Activated effector memory CD4-positive, alpha-beta T cell treated with Interleukin-2 at 50 U/mL for 16 hours (primary cell): Measurements from ENCODE around the gene ZSCAN26.
A peak's percentile ranks its signal among the peaks of the same experiment; 100 is the strongest.

Experiments
- DNase-seq: peaks from one replicate; pipeline ENCODE4 v3.0.0-alpha.2; 2020

ZSCAN26 gene

DNA sequence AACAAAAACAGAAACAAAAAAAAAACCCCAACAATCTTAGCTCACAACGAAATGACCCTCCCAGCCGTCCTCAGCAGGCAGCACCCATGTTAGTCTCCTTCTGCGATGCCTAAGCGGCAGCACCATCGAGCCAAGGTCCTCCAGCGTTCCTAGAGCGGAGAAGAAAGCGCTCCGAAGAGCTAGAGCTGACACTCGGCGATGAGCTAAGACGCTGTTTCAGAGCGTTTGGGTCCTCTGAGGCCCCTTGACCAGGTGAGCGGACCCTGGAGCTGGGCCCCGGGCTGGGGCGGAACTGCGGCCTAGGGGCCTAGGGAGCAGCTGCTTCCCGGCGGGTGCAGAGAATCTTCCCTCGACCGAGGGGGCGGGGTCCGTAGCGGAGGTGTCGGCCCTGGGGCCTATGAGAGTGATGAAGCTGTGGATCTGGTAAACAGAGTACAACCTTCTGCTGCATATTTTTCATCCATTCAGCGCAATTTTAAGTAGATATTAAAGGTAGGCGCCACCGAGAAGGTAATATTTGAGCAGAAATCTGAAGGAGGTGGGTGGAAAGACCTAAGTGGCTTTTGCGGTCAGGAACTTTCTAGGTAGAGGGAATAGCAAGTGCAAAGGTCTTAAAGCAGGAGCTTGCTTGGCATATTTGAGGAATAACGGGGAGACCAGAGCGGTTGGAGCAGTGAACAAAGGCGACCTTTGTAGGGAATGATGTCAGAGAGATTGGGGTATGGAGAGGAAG is at the start of gene ZSCAN26:
Gene ZSCAN26, plus strand, starts transcription at position 182 of the 733 bp plus-strand sequence. CDS start 4,777 bp downstream, outside the sequence.
- DNase-seq = peak; percentile 85

DNA sequence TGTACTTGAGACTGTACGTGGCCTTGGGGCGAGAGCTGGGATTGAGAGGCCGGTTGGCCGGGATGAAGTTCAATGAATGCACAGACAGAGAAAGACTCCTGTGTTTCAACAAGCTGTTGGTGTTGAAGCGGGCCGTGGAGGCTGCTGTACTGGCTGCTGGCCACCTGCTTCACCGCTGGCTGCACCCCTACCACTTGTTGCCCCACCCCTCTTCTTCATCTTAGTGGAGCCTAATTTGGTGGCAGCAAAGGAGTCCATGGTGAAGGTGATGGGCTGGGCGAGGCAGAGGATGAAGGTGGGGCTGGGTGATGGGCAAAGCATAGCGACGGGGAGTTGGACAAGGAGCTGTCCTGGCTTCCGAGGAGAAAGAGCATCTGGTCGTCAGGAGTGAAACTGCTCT is 49.1 kb upstream of the ZSCAN26 start:
- no peak for DNase-seq

DNA sequence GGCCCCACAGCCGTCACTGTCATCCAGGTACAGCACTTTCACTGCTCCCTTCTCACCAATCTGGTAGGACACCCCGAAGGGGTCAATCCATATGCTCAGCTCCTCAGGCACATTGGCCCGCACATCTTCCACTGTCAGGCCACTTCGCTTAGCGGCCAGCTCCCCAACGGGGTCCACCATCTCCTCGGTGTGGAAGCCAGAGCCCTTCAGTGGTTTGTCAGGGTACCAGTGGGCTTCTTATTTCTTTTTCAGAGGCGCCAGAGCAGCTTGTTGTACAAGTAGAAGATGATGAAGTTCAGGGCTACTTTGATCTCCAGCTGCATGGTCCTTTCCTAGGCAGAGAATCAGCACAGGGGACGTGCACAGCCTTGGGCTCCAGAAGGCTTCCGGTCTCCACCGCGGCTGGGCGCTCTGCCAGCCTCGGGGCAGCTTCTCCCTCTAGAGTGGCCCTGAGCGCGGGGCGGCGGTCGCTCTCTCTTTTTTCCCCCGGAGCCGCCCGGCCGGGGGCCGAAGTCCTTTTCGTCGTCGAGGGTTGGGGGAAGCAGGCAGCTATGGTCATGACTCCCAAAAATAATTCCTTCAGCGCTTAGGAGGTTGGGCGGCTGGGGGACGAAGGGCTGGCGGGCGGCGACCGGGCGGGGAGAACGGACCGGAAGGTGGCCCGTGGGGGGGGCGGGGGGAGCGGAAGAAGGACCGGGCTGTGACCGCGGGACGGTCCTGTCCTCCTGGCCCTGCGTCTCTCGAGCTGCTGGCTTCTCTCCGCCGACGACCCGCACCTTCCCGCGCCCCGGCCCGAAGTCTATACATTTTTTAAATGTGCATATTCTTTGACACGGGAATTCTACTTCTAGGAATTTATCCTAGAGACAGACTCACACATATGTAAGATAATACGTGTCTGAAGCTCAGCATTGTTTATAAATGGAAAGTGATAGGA is 48.4 kb upstream of the ZSCAN26 start:
- no peak for DNase-seq

DNA sequence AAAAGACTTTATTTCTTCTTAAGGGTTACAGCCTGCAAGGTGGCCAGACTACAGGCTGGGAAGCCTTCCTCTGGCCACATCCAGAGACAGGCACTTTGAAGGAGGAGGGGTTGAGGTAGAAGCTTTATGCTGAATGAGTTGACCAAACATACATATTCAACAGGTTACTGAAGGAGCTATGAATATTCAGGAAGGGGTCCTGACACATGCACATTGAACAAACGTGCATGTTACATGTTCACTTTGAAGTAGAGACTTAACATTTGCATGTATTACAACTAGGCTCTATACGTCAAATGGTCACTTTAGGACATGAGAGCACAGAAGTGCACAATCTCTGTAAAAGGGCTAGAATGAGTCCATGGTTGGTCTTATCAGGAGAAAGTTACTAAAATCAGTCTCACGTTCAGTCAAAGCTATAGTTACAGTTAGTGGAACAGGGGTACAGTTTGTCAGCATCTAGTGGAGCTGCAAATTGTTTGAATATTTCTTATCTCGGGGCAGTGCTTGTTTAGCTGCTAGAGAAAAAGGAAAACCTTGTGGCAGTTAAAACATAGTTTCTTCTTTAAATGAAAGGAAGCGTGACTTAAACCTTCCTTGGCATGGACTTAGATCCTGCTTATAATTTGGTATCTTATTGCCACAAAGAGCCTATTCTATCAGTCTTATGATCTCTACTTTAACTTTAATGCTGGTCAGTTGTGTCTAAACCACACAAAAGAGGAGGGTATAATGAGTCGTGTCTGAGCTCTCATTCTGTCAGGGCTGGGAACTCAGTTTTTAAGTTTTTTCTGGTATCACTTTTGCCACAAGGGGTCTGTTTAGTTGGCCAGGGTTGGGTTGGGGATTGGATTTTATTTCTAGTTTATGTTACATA is 46.4 kb upstream of the ZSCAN26 start:
- no peak for DNase-seq

DNA sequence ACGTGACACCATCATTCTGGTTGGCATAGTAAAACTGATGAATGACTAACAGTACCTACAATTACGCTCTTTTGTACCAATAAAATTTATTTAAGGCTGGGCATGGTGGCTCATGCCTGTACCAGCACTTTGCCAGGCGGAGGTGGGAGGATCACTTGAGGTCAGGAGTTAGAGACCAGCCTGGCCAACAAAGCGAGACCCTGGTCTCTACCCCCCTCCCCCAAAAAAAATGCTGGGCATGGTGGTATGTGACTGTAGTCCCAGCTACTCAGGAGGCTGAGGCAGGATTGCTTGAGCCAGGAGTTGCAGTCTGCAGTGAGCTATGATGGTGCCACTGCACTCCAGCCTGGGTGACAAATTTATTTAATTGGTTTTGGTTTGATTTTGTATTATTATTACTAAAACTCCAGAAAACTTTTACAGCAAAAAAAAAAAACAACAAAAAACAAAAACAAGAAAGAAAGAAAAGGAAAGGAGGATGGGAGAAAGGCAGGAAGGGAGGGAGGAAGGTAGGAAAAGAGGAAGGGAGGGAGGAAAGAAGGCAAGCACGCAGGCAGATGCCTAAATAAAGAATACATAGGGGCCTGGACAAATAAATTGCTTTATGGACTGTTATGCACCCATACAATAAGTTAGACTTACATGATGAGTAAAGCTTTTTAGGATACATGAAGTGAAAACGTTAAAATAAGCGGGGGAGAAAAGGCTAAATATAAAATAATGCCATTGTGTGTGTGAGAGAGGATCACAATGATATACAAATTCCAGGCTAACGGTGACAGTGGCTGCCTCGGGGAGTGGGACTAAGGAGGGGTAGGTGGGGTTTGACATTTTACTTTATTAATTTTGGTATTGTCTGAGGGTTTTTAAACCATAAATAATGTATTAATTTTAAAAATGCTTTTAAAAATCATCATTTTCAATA is 42.5 kb upstream of the ZSCAN26 start:
- no peak for DNase-seq

DNA sequence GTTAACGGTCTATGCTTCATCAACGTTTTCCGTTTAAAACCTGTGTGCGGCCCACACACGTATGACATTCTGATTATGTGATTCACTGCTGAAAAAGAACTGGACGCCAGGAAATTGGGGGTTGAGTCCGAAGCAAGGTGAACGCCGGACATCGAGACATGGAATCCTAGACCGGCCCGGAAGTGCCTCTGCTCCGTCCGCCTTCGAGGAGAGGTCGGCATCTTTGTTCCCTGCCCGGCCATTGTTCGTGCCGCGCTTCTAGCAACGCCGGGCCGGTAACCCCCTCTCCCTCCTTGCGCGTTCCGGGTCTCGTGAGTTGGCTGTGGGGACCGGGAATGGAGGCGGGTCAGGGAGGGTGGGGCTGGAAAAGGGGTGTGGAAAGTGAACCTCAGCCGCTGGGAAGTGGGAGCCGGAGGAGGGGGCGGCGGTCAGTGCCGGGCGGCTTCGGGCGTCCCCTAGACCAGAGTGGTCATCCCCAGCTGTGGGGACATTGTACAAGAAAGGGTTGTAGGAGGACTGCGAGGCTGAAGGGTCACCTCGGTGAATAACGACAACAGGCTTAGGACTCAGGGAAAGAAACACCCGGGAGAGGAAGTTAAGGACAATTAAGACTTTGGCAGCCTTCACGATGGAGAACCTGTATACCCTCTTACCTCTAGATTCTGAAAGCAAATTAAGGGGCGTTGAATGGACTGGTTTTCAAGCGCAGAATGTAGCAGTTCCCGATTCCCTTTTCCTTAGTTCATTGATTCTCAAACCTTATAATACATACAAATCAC is 41.7 kb upstream of the ZSCAN26 start, which contains the start of gene ZSCAN9:
Gene ZSCAN9, plus strand, starts transcription at position 220 of the 779 bp plus-strand sequence. CDS start 1,810 bp downstream, outside the sequence.
- no peak for DNase-seq

DNA sequence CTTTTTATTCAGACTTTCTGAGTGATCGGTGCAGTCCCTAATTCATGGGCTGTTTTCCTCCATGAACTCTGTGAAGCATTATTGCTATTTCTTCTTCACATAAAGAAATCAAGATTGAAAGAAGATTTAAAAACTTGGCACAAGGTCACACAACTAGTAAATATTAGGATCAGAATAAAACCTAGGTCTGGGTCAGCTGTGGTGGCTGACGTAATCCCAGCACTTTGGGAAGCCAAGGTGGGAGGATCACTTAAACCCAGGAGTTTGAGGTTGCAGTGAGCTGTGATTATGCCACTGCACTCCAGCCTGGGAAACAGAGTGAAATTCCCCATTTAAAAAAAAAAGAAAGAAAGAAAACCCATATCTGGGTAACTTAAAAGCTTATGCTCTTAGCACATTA is 40.5 kb upstream of the ZSCAN26 start:
- DNase-seq = no peak

DNA sequence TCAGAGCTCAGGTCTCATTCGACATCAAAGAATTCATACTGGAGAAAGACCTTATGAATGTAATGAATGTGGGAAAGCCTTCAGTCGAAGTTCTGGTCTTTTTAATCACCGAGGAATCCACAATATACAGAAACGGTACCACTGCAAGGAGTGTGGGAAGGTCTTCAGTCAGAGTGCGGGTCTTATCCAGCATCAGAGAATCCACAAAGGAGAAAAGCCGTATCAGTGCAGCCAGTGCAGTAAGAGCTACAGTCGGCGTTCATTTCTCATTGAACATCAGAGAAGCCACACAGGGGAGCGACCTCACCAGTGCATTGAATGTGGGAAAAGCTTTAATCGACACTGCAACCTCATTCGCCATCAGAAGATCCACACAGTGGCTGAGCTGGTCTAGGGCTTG is 34.2 kb upstream of the ZSCAN26 start:
- no peak for DNase-seq

DNA sequence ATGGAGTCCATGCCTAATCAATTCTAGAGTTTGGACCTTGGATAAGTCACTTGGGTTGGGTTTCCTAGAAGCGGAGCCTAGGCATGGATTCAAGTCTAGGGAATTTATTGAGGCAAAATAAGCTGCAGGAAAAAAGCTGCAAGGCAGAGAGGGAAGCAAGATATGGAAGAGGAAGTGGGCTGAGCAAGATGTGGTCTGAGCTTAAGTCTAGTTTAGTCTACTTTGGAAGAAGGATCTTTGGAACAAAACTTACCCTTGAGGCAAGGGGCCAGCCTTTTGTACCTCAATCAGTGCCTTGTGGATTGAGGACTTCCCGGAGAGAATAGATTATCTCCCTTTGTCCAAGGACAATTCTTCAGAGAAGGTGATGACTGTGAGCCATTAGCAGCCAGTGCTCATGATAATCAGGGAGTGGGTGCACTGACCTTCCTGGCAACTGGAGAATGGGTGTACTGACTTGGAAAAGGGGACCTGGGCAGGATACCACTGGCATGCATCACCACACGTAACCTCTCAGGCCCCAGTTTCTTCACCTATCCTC is 31.0 kb upstream of the ZSCAN26 start:
- DNase-seq = no peak

DNA sequence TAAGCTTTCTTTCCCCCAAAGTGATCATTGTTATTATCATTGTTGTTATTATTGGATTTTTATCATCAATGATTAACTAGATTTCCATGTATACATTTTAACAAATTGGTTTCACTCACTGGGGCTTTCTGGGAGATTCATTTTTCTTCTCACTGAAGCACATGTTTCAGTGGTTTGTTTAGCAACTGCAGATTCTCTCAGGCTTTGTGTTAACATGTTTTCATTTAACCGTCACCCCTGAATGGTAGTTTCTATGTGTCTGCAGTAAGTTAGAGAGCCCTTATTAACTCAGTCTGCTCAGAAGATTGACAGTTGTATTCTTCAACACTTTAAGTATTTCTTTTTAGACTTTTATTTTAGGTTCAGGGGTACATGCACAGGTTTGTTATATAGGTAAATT is 27.3 kb upstream of the ZSCAN26 start:
- DNase-seq = no peak

DNA sequence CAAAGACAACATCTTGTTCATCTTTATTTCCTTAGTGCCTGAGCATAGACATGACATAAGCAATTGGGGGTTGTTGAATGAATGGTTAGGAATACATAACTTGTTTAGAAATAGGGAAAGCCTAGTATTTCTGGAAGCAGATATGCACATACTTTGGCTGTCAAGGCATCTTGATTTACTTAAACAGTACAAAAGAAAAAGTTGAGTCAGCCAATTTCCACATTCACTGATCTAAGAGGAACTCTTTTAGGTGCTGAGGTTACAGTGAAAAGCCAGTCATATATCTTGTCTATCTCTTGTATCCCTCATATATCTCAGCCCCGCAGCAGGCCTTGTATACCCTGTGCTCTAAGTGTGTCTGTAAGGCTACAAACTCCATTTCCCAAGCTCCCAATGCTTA is 26.5 kb upstream of the ZSCAN26 start:
- no peak for DNase-seq

DNA sequence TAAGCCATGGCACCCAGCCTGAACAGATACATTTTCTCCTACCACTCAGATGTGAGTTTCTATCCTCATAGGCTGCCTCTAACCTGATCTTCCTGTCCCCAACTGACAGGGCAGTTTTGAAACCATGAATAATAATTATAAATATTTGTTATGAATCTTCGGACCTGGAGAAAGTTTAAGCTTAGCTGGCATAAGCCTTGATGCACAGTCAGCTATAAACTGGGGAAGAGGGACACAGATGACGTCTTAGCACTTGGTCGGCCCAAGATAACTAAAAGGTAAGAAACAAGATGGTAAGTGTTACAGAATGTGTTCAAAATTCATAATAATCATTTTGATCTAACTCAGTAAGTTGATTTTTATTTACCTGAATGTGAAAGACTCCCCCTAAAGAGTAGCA is 23.0 kb upstream of the ZSCAN26 start:
- DNase-seq = no peak

DNA sequence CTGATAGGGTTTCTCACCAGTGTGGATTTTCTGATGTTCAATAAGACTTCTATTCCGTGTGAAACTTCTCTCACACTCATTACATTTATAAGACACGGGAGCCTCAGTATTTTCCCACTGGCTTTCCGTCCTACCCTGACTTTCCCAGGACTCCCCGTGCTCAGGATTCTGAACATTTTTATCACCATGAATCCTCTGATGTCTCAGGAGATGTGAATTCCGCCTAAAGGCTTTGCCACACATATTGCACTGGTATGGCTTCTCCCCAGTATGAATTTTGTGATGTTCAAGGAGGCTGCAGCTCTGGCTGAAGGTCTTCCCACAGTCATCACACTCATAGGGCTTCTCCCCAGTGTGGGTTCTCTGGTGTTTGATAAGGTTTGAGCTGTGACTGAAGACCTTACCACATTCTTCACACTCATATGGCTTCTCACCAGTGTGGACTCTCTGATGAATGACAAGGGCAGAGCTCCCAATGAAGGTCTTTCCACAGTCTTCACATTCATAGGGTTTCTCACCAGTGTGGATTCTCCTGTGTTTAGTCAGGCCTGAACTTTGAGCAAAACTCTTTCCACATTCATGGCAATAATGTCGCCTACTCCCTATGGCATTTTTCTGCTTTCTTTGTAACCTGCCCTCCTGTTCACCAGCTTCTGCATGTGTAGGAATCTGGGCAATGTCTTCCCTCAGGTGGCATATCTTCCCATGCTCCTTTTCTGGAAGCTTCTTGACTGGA is 21.6 kb upstream of the ZSCAN26 start:
- no peak for DNase-seq

DNA sequence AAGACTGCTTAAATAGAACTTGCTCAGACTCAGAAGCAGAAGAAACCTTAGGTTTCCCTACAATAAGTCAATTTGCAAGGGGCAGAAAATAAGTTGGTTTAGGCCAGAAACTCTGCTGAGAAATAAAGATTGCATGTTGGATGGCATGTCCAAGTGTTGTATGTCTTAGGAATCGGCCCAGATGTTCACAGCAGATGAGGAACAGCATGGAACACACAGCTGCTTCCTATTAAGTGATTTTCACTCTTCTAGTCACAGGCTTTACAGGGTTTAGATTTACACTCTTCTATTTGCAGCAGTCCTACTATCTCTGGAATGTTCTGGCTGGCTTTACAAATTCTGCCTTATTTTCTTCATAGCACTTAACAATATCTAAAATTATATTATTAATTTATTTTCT is 18.0 kb upstream of the ZSCAN26 start:
- DNase-seq = no peak

DNA sequence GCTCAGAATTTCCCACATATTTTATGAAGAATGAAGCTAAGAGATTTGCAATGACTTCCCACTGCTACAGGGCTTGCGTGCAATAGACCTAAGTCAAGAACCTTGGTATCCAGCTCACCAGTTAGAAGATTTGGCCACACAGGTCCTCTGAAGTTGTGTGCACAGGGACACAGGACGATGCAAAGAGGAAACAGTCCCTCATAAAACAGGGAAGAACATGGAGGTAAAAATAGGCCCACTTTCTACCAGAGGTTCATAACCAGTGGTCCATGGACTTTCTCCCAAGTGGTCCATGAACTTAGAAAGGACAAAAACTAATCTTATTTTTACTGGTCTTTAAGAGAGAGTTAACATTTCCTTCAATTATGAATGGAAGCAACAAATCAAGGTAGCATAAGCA is 16.2 kb upstream of the ZSCAN26 start:
- DNase-seq = no peak

DNA sequence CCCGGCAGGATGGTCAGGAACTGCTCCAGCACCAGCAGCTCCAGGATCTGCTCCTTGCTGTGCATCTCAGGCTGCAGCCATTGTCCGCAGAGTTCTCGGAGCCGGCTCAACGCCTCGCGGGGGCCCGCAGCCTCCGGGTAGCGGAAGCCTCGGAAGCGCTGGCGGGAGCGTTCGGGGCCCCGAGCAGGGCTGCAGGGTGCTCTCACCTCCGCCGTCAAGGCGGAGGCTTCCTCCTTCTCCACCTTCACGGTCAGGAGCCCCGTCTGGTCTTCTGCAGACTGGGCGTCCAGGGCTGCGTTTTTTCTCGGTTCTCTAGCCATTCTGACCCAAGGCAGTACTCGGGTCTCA is 15.3 kb upstream of the ZSCAN26 start:
- DNase-seq = no peak

DNA sequence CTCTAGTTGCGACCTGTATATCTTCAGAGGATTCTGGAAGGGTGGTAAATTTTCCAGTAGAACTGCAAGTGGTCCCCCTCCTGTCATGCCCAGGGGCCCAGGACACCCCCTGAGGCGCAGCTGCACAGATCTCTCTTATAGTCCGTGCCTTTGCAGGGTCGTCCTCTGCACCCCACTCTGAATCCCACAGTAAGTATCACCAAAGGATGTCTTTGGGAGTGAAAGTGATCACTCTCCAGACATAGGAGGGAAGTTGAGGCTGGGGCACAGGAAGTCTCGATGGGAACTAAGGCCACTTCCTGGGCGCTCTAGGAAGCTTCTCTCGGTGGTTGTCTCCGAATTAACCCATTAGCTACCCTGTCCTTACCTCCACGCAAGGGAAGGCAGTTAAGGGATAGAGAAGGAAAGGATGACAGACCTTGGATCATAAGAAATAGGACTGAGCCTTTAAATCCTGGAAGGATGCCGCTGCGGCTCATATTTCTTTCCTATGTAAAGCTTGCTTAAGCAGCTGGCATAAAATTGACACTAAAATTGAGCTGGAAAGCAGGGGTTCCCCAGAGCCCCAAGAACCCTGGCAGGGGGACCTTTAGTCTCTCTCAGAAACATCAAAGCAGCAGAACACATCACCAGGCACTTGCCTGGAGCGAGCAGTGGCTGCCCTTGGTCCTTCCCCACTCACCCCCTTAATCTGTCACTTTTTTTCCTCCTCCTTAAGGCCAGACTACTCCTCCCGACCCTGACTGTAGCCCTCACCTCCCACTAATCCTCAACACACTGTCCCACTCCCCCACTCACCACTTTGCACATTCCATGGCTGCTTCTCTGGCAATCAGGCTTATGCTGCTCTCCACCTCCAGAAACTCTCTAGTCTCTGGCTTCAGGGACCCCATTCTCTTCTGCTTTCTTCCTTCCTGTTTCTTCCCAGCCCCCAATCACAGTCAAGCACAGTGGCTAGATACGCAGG is 14.7 kb upstream of the ZSCAN26 start, which contains the start of gene ZKSCAN4:
Gene ZKSCAN4, minus strand, starts transcription at position 261 of the 967 bp plus-strand sequence. CDS start 289 bp downstream, outside the sequence.
- peak; percentile 70 for DNase-seq

DNA sequence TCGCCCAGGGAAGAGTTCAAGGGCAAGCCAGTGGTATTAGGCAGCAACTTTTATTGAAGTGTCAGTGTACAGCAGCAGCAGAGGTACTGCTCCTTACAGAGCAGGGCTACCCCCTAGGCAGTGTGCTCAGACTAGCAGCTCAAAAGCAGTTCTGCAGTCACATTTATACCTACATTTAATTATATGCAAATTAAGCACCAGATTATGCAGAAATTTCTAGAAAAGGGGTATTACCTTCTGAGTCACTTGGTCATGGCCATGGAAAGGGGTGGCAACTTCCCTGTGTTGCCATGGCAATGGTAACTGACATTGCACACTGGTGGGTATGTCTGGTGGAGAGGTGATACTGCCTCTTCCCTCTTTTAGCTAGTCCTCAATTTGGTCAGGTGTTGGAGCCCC is 12.8 kb upstream of the ZSCAN26 start:
- DNase-seq = no peak

DNA sequence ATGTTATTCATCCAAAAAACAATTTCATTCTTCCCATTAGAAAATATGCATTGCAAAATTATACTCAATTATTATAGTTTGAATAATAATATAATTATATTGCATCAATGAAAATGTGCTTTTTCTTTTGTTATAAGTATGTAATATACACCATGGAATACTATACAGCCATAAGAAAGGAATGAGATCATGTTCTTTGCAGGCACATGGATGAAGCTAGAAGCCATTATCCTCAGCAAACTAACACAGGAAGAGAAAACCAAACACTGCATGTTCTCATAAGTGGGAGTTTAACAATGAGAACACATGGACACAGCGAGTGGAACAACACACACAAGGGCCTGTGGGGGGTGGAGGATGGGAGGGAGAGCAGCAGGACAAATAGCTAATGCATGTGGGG is 9.9 kb upstream of the ZSCAN26 start:
- no peak for DNase-seq
